ENCODE measurements around the gene TTC31. TPM values are rescaled to one million over a fixed set of nuclear protein-coding genes. Genes with fewer than 3 reads are reported as not detected.

Gene TTC31
- total RNA-seq, result 100 to 1,000 TPM in 1 of 6 donors, 10 to 100 TPM in 5; 18.2 to 127 (median 27.3) TPM

DNA sequence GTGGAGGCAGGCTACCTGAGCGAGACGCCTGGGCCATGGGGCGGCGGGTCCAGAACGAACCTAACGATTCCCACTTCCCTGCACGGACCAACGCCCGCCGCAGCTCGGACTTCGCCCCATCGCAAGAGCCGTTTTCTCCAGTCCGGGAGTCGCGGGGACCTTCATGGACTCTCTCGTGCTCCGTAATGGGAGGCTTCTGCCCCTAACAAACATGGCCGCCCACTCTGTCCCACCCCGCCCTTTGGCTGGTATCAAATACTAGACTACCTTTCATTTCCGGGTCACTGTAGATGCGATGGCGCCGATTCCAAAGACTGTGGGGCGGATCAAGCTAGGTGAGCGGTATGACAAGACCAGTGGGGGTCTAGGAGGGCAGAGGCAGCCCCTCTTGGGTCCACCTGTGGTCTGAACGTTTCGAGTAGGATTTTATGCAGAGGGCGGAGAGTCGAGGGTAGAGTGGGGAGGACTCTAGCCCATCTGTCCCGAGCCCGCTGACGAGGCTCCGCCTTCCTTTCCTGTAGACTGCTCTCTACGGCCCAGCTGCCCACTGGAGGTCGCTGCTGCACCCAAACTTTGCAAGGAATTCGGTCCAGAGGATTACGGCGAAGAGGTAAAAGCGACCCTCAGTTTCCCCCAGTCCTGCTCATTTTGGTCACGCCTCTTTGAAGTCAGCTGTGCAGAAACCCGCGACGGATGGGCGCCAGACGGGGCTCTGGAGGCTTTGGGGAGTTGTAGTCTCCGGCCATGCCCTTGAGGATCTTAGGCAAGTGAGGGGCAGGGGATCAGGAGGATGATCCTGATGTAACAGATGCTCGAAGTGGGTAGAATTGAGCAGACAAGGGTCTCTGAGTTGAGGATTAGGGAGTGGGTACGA is at the start of gene TTC31, which contains the start of gene CCDC142:
Gene TTC31 (plus strand): TSS at position 281 of the 874 bp plus-strand sequence. CDS start 15 bp downstream, at position 296.
Gene CCDC142 (minus strand): TSS at position 198 of the 874 bp plus-strand sequence. CDS start 161 bp downstream, at position 37.
- DNase-seq, result peak; percentile 86 to 95
- TF ChIP-seq EP300 (IDR thresholded peaks at IDR 0.05), result no peak
- TF ChIP-seq POLR2AphosphoS5 (IDR thresholded peaks at IDR 0.05), result peak; percentile 84 to 87
- TF ChIP-seq, protein P1, sequence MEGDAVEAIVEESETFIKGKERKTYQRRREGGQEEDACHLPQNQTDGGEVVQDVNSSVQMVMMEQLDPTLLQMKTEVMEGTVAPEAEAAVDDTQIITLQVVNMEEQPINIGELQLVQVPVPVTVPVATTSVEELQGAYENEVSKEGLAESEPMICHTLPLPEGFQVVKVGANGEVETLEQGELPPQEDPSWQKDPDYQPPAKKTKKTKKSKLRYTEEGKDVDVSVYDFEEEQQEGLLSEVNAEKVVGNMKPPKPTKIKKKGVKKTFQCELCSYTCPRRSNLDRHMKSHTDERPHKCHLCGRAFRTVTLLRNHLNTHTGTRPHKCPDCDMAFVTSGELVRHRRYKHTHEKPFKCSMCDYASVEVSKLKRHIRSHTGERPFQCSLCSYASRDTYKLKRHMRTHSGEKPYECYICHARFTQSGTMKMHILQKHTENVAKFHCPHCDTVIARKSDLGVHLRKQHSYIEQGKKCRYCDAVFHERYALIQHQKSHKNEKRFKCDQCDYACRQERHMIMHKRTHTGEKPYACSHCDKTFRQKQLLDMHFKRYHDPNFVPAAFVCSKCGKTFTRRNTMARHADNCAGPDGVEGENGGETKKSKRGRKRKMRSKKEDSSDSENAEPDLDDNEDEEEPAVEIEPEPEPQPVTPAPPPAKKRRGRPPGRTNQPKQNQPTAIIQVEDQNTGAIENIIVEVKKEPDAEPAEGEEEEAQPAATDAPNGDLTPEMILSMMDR (IDR thresholded peaks at IDR 0.05), result peak; percentile 77 to 94 (median 89)
- peak in 3 of 4 donors; percentile 22 to 68 (median 27) for TF ChIP-seq POLR2A (IDR thresholded peaks at IDR 0.05)
- WGBS, 2 donors, result 2% methylated on average over 26 to 34 of the region's 50 CpGs
- no peaks in the 10 kb centered on the region for H3K9me3 ChIP-seq
- peaks cover 0 to 49% (median 18%) of the 10 kb centered on the region in 4 donors for H3K36me3 ChIP-seq
- H3K27me3 ChIP-seq, result no peaks in the 10 kb centered on the region
- peak within 1 kb of the TSS; percentile 50 to 84 (median 72) for H3K4me3 ChIP-seq
- H3K4me1 ChIP-seq, result peaks cover 22 to 34% (median 25%) of the 10 kb centered on the region in 4 donors
- H3K27ac ChIP-seq, result peak within 1 kb of the TSS; percentile 82 to 93 (median 90)
- ATAC-seq (ENCODE audit: low FRiP score in 2 of 2), result peak; percentile 99

DNA sequence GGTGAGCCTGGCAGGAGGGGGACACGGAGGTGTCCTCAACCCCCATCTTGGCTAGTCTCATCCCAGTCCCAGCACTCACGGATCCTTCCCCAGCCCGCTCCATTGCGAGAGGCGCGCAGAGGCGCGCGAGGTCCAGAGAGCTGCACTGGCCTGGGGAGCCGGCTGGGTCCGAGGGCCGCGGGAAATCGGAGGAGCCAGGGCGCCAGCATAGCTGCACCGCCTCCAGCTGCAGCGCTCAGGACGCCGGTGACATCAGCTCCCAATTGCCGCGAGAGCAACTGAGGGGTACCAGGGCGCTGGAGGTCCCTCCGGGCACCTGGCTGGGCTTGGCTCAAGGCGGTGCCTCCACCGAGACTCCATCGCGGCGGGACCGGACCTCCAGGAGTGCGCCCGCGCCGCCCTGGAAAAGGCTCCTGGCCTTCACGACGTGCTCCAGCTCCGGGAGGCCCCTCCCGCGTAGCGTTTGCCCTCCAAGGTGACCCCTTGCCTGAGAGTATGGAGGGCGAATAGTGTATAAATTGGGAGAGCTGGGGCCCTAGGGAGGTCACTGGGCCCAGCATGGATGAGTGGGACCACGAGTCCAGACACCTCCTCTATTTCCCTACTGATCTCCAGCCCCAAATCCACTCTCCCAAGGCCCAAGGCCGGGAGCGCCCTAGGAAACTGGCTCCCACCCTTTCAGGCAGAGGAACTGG is 46.6 kb upstream of the TTC31 start:
- Histone ChIP-seq H3K4me3 (no peak overlapping the region), H3K9me3 (no peaks in the 10 kb centered on the region), H3K27ac (no peak overlapping the region), H3K36me3 (peaks cover 0 to 11% (median 10%) of the 10 kb centered on the region in 4 donors), H3K4me1 (peaks cover 17 to 33% (median 20%) of the 10 kb centered on the region in 4 donors), H3K27me3 (no peaks in the 10 kb centered on the region)
- 89 to 91% methylated on average over 29 to 43 of the region's 43 CpGs for WGBS, 2 donors
- ATAC-seq (ENCODE audit: low FRiP score in 2 of 2), result no peak
- TF ChIP-seq POLR2AphosphoS5 (IDR thresholded peaks at IDR 0.05), result no peak
- TF ChIP-seq POLR2A (IDR thresholded peaks at IDR 0.05), result no peak
- TF ChIP-seq, protein P1 (IDR thresholded peaks at IDR 0.05), result no peak
- no peak for TF ChIP-seq EP300 (IDR thresholded peaks at IDR 0.05)
- DNase-seq, result peak in 1 of 2 donors; percentile 79

DNA sequence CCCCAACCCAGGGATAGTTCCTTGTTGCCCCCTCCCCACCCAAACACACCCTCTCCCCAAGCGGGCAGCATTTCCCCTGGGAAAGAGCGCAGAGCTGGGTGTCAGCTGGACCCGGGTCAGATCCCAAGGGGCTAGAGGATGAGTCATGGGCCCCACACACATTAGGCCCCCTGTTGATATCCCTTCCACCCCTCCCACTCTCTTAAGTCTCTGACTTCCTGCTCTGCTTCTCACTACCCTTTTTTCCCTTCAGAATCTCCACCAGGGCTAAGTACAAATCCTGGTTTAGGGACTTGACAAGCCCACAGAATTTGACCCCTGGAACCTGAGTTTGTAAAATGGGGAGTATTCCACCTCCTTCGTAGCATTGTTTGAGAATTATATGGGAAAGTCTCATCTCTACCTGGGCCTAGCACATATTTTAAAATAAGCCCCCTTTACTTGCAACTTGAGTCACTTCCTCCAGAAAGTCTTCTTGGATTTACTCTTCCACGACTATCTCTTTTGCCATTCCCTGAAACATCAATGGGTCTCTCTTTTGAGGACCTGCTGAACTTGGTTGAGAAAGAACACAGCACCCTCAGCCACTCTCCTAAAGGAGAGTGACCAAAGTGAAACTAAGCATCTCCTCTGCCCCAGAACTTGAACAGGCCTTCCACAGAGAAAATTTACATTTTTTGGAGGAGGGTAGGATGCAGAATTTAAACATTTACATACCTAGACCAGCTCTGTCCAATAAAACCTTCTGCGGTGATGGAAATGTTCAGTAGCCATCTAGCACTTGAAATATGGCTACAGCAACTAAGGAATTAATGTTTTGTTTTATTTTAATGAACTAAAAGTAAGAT is 45.8 kb upstream of the TTC31 start:
- Histone ChIP-seq H3K27ac (no peak overlapping the region), H3K4me1 (peaks cover 22 to 41% (median 27%) of the 10 kb centered on the region in 4 donors), H3K9me3 (no peaks in the 10 kb centered on the region), H3K4me3 (no peak overlapping the region), H3K36me3 (peaks cover 0 to 3% (median 3%) of the 10 kb centered on the region in 4 donors), H3K27me3 (peaks cover 0 to 7% (median 3%) of the 10 kb centered on the region in 4 donors)
- no peak for TF ChIP-seq EP300 (IDR thresholded peaks at IDR 0.05)
- no peak for DNase-seq
- no peak for ATAC-seq (ENCODE audit: low FRiP score in 2 of 2)
- WGBS, 2 donors, result 71 to 83% methylated on average over 6 of the region's 6 CpGs

DNA sequence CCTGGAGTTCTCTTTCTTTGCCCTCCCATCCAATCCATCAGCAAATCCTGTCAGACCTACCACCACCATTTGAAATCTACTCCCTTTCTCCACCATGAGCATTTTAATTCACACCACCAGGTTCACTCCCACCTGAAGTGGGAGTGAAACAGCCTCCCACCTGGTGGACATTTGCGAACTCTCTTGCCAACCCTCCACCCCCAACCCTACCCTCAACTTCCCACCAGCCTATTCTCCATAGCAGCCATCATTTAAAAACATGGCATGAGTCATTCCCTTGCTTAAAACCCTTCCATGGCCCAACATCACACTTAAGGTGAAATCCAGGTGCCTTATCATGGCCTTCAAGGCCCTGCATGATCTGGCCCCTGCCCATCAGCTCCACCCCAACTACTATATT is 44.6 kb upstream of the TTC31 start:
- H3K4me1 ChIP-seq, result peaks cover 22 to 45% (median 27%) of the 10 kb centered on the region in 4 donors
- H3K27ac ChIP-seq, result no peak overlapping the region
- DNase-seq, result no peak
- H3K4me3 ChIP-seq, result no peak overlapping the region
- peaks cover 0 to 9% (median 3%) of the 10 kb centered on the region in 4 donors for H3K27me3 ChIP-seq
- TF ChIP-seq, protein P1 (IDR thresholded peaks at IDR 0.05), result no peak
- TF ChIP-seq POLR2A (IDR thresholded peaks at IDR 0.05), result no peak
- no peak for TF ChIP-seq POLR2AphosphoS5 (IDR thresholded peaks at IDR 0.05)
- TF ChIP-seq EP300 (IDR thresholded peaks at IDR 0.05), result no peak
- ATAC-seq (ENCODE audit: low FRiP score in 2 of 2), result no peak
- no peaks in the 10 kb centered on the region for H3K36me3 ChIP-seq
- WGBS, 2 donors, result 95 to 100% methylated on average over 1 of the region's 1 CpG
- H3K9me3 ChIP-seq, result no peaks in the 10 kb centered on the region
